Measurements from ENCODE around the gene RNF212. TPM values are rescaled to one million over a fixed set of nuclear protein-coding genes. Genes with fewer than 3 reads are reported as not detected.

Gene RNF212
- total and polyA plus RNA-seq, 10 of the 15 experiments (the other 5 are each of a cell fraction or from before 2014, with no cell fraction given) = not detected

- no peak for ATAC-seq
- ChIA-PET SMC1A (ENCODE audit: uncharacterized antibody, unreplicated experiment) (no interaction called here), POLR2A (no interaction called here), RAD21 (ENCODE audit: unreplicated experiment) (no interaction called here), CTCF (no interaction called here)
- Histone ChIP-seq H3K4me2 (ENCODE audit: control insufficient read depth, insufficient read depth) (no peak overlapping the region), H2AFZ (ENCODE audit: control insufficient read depth, low read depth, low read length) (no peak overlapping the region), H3K27me3 (replicated peaks in 1 of 2; ENCODE audit: control insufficient read depth in 2 of 2, insufficient read depth in 2 of 2, low read length in 1 of 2) (no peaks in the 10 kb centered on the region), H3K9me3 (replicated peaks; ENCODE audit: control insufficient read depth, insufficient read depth, low read length) (no peaks in the 10 kb centered on the region; the same call in 2 of the 3 replicates), H3K27ac (ENCODE audit: control insufficient read depth, insufficient read depth) (no peak overlapping the region), H3K4me1 (ENCODE audit: control insufficient read depth, insufficient read depth, low read length) (no peaks in the 10 kb centered on the region), H3K9ac (ENCODE audit: control insufficient read depth, insufficient read depth, low read length) (no peak overlapping the region), H3K4me3 (no peak overlapping the region), H4K20me1 (ENCODE audit: control insufficient read depth, insufficient read depth) (no peaks in the 10 kb centered on the region), H3K36me3 (ENCODE audit: control insufficient read depth in 2 of 2, insufficient read depth in 2 of 2, low read length in 1 of 2) (no peaks in the 10 kb centered on the region), H3K79me2 (ENCODE audit: control insufficient read depth, insufficient read depth, low read length) (no peaks in the 10 kb centered on the region)
- WGBS (ENCODE audit: insufficient coverage, insufficient replicate concordance, low lambda C conversion rate, missing lambda C conversion rate) = 17% methylated on average over 22 of the region's 22 CpGs
- no peak for DNase-seq (ENCODE audit: low read depth, low spot score)
- TF ChIP-seq POLR2A (IDR thresholded peaks at IDR 0.05; ENCODE audit: low read depth, low read length) (no peak), ZNF622 (IDR thresholded peaks at IDR 0.05) (no peak), TAF1 (IDR thresholded peaks at IDR 0.05; ENCODE audit: borderline replicate concordance, low read depth, low read length) (no peak), FOXM1 (IDR thresholded peaks at IDR 0.05; ENCODE audit: low read depth, low read length) (no peak), RBBP5 (conservative IDR thresholded peaks at IDR 0.05) (no peak), MYC (IDR thresholded peaks at IDR 0.05; ENCODE audit: insufficient read depth, insufficient read length, insufficient replicate concordance, low read length, severe bottlenecking) (no peak), CTCF (IDR thresholded peaks at IDR 0.05 in 2 of 3, conservative IDR thresholded peaks at IDR 0.05 in 1 of 3; ENCODE audit: control insufficient read depth in 2 of 3, extremely low read depth in 1 of 3, insufficient read depth in 1 of 3, low read depth in 3 of 3, low read length in 3 of 3) (no peak), PAX8 (IDR thresholded peaks at IDR 0.05) (no peak), BCLAF1 (IDR thresholded peaks at IDR 0.05) (no peak), EP300 (IDR thresholded peaks at IDR 0.05; ENCODE audit: borderline replicate concordance in 1 of 2, control insufficient read depth in 1 of 2, low read depth in 2 of 2, low read length in 2 of 2) (no peak), POU2F2 (IDR thresholded peaks at IDR 0.05; ENCODE audit: borderline replicate concordance, low read depth, low read length) (no peak), NFXL1 (IDR thresholded peaks at IDR 0.05; ENCODE audit: borderline replicate concordance) (no peak), TBL1XR1 (IDR thresholded peaks at IDR 0.05; ENCODE audit: low read depth, low read length) (no peak)
- BruUV-seq (replicated peaks) = no TSS peak
- FAIRE-seq = no peak
- intact Hi-C loops (cut with micrococcal nuclease; ENCODE audit: unreplicated experiment) = no loop called here
- in situ Hi-C loops (cut with MboI) = no loop called here
These were observed 19.7 kb downstream of the RNF212 start for GRCh38 chr4:1093391-1094335.

All from GM12878 (cell line).